ENCODE results near the gene GHR.

The GHR gene

DNA sequence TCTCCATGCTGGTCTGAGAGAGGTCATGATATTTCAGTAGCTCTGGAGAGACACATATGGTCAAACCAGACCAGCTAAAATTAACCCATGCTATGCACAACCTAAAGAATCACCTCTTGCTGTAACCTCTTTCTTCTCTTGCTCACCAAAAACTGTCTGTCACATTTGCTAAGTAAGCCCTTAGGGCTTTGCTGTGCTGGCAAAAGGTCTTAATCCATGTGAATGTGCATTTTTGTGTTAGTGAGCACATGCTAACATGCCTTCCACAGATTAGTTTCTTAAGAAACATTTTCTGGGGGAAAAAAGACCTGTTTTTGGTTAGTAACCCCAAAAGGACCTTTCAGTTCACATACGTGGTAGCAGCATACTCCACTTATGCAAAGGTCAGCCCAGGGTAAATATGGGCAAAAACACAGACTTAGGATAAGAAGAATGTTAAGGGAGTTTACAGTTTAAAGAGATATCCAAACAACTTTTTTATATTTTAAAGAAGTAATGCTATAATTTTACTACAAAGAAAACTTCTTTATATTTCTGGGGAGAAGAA, 209.2 kb downstream of the GHR start:
- Histone ChIP-seq H3K4me3 (ENCODE audit: low read depth in 1 of 2, low read length in 1 of 2) (no peak overlapping the region), H3K27ac (no peak overlapping the region), H3K36me3 (no peaks in the 10 kb centered on the region), H3K4me1 (ENCODE audit: control insufficient read depth in 1 of 2, insufficient read depth in 1 of 2, low read depth in 1 of 2, low read length in 1 of 2) (peaks cover 3 to 11% of the 10 kb centered on the region in 2 experiments), H3K9me3 (no peaks in the 10 kb centered on the region), H3K27me3 (no peaks in the 10 kb centered on the region)
- TF ChIP-seq, protein P1, sequence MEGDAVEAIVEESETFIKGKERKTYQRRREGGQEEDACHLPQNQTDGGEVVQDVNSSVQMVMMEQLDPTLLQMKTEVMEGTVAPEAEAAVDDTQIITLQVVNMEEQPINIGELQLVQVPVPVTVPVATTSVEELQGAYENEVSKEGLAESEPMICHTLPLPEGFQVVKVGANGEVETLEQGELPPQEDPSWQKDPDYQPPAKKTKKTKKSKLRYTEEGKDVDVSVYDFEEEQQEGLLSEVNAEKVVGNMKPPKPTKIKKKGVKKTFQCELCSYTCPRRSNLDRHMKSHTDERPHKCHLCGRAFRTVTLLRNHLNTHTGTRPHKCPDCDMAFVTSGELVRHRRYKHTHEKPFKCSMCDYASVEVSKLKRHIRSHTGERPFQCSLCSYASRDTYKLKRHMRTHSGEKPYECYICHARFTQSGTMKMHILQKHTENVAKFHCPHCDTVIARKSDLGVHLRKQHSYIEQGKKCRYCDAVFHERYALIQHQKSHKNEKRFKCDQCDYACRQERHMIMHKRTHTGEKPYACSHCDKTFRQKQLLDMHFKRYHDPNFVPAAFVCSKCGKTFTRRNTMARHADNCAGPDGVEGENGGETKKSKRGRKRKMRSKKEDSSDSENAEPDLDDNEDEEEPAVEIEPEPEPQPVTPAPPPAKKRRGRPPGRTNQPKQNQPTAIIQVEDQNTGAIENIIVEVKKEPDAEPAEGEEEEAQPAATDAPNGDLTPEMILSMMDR (IDR thresholded peaks at IDR 0.05), result no peak

DNA sequence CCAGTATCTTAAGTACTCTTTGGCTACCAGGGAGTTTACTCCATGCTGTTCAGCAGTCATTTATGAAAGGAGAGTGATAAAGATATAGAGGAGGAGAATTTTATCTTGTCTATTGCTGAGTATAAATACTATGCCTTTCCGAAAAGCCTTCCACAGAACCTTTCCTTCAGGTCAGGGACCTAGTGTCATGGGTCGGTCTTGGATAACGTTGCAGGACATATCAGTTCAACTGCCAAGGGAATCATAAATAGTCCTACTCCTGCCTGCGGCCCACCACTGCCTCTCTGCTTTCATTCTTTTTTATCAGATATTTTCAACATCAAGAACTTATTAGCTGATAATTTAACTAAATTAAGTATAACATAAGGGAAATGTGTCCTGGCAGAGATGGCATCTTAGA, 211.3 kb downstream of the GHR start:
- no peak overlapping the region for H3K27ac ChIP-seq
- no peaks in the 10 kb centered on the region for H3K9me3 ChIP-seq
- no peaks in the 10 kb centered on the region for H3K36me3 ChIP-seq
- H3K27me3 ChIP-seq, result no peaks in the 10 kb centered on the region
- TF ChIP-seq, protein P1 (IDR thresholded peaks at IDR 0.05), result no peak
- no peak overlapping the region for H3K4me3 ChIP-seq (ENCODE audit: low read depth in 1 of 2, low read length in 1 of 2)
- peaks cover 3 to 11% of the 10 kb centered on the region in 2 experiments for H3K4me1 ChIP-seq (ENCODE audit: control insufficient read depth in 1 of 2, insufficient read depth in 1 of 2, low read depth in 1 of 2, low read length in 1 of 2)

DNA sequence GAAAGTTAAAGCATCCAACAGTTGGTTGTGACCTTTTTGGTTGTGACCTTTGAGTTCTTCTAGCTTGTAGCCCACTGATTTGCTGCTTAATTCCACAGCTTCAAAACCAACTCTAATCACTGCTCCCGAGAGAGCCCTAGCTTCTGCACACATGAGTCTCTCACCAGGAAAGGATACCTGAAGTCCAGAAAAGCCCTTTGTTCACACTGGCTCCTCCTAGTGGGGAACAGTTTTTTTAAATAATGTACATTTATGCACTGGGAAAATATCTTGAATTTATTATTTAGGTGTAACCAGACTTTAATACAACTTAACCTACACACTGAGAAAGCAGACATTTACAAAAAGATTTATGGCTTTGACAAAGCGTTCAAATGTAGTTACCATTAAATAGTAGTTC, 213.2 kb downstream of the GHR start:
- H3K9me3 ChIP-seq, result no peaks in the 10 kb centered on the region
- peaks cover 0 to under 1% of the 10 kb centered on the region in 2 experiments for H3K4me1 ChIP-seq (ENCODE audit: control insufficient read depth in 1 of 2, insufficient read depth in 1 of 2, low read depth in 1 of 2, low read length in 1 of 2)
- TF ChIP-seq, protein P1 (IDR thresholded peaks at IDR 0.05), result no peak
- H3K36me3 ChIP-seq, result no peaks in the 10 kb centered on the region
- H3K27me3 ChIP-seq, result no peaks in the 10 kb centered on the region
- H3K27ac ChIP-seq, result no peak overlapping the region
- H3K4me3 ChIP-seq (ENCODE audit: low read depth in 1 of 2, low read length in 1 of 2), result no peak overlapping the region

DNA sequence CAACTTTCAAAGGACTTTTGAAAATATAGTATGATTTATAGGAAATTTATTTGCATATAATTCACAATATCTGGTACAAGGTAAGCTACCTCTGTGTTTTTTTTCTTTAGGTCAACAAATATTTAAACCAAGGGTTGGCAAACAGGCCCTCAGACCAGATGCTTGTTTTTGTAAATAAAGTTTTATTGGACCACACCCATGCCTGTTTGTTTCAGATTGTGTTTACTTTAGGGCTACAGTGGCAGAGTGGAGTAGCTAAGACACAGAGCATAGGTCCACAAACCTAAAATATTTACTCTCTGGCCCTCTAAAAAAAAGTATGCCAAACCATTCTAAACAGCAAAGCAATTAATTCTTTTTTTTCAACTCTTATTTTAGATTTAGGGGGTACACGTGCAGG, 213.7 kb downstream of the GHR start:
- H3K36me3 ChIP-seq, result no peaks in the 10 kb centered on the region
- no peaks in the 10 kb centered on the region for H3K4me1 ChIP-seq (ENCODE audit: control insufficient read depth in 1 of 2, insufficient read depth in 1 of 2, low read depth in 1 of 2, low read length in 1 of 2)
- H3K9me3 ChIP-seq, result no peaks in the 10 kb centered on the region
- no peaks in the 10 kb centered on the region for H3K27me3 ChIP-seq
- H3K27ac ChIP-seq, result no peak overlapping the region
- H3K4me3 ChIP-seq (ENCODE audit: low read depth in 1 of 2, low read length in 1 of 2), result no peak overlapping the region
- TF ChIP-seq, protein P1 (IDR thresholded peaks at IDR 0.05), result no peak

GRCh38 chr5:42638972-42639371, 215.7 kb downstream of the GHR start:
- TF ChIP-seq, protein P1 (IDR thresholded peaks at IDR 0.05), result no peak
- Histone ChIP-seq H3K9me3 (no peaks in the 10 kb centered on the region), H3K4me1 (ENCODE audit: control insufficient read depth in 1 of 2, insufficient read depth in 1 of 2, low read depth in 1 of 2, low read length in 1 of 2) (no peaks in the 10 kb centered on the region), H3K36me3 (no peaks in the 10 kb centered on the region), H3K4me3 (ENCODE audit: low read depth in 1 of 2, low read length in 1 of 2) (no peak overlapping the region), H3K27ac (no peak overlapping the region), H3K27me3 (no peaks in the 10 kb centered on the region)

DNA sequence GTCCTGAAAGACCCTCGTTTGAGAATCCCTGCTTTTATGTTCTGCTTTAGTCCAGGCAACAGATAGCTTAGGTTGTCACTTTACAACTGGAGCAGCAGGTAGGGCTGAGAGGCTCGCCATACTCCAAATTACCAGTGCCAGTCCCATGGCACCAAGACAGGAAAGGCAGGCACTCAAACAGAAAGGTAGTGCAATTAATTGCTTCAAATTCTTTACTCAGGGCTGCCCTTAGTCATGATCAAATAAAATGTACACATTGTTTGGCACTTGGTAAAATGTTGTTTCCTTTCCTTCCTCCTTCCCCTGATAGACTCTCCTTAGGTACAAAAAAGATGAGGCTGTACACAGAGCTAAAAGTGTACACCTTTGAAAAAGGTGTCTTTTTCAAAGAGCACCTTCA, 217.6 kb downstream of the GHR start:
- TF ChIP-seq, protein P1 (IDR thresholded peaks at IDR 0.05), result no peak
- Histone ChIP-seq H3K36me3 (no peaks in the 10 kb centered on the region), H3K9me3 (no peaks in the 10 kb centered on the region), H3K4me1 (ENCODE audit: control insufficient read depth in 1 of 2, insufficient read depth in 1 of 2, low read depth in 1 of 2, low read length in 1 of 2) (no peaks in the 10 kb centered on the region), H3K27me3 (no peaks in the 10 kb centered on the region), H3K4me3 (ENCODE audit: low read depth in 1 of 2, low read length in 1 of 2) (no peak overlapping the region), H3K27ac (no peak overlapping the region)
